NB4 (cell line): Measurements from ENCODE around the gene CDKN2A.

ENCODE experiments used
- DNase-seq: peaks from one replicate; pipeline ENCODE4 v3.0.0; 2010; ENCODE audit warnings: low read depth
- H3K4me3 ChIP-seq: one replicate; pipeline ENCODE4 v1.5.1; 2011; ENCODE audit warnings: mild to moderate bottlenecking, low read depth, low read length, moderate library complexity
- CTCF ChIP-seq: IDR thresholded peaks from one replicate; pipeline ENCODE4 v1.5.1; 2012; ENCODE audit warnings: low read depth, low read length
- MAX ChIP-seq: IDR thresholded peaks from 2 replicates; pipeline ENCODE4 v1.6.1; 2011; ENCODE audit warnings: low read depth, low read length
- MYC ChIP-seq: IDR thresholded peaks from 2 replicates; pipeline ENCODE4 v1.6.1; 2011; ENCODE audit warnings: low read depth, low read length
- POLR2A ChIP-seq: IDR thresholded peaks from 2 replicates; pipeline ENCODE4 v1.6.1; 2011; ENCODE audit warnings: mild to moderate bottlenecking; ENCODE audit not compliant: insufficient read length; ENCODE audit errors: extremely low read depth

The CDKN2A gene

DNA sequence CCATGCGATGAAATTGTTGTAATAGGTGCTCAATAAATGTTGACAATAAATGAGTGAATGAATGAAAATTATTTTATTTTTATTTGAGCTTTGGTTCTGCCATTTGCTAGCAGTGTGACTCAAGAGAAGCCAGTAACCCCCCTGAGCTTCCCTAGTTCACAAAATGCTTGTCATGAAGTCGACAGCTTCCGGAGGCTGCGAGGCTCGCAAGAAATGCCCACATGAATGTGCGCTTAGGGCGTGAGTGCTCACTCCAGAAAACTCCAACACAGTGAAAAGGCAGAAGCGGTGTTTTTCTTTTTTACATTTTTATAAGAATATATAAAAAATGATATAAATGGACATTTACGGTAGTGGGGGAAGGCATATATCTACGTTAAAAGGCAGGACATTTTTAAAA lies 26.5 kb downstream of the CDKN2A start:
- no peak overlapping the region for H3K4me3 ChIP-seq
- DNase-seq = no peak

GRCh38 chr9:21967169-21967568 lies 27.0 kb downstream of the CDKN2A start:
- no peak for DNase-seq
- H3K4me3 ChIP-seq = no peak overlapping the region
- TF ChIP-seq CTCF (no peak), MAX (no peak), MYC (no peak), POLR2A (no peak)

More for the DNA sequence above, 26.5 kb downstream of the CDKN2A start:
- no peak for TF ChIP-seq MYC
- TF ChIP-seq CTCF = no peak
- TF ChIP-seq POLR2A = no peak
- no peak for TF ChIP-seq MAX

- DNase-seq = no peak
- TF ChIP-seq CTCF (no peak), MYC (no peak), MAX (no peak), POLR2A (no peak)
- H3K4me3 ChIP-seq = no peak overlapping the region
Observed at GRCh38 chr9:21966140-21966851, 27.9 kb downstream of the CDKN2A start.

DNA sequence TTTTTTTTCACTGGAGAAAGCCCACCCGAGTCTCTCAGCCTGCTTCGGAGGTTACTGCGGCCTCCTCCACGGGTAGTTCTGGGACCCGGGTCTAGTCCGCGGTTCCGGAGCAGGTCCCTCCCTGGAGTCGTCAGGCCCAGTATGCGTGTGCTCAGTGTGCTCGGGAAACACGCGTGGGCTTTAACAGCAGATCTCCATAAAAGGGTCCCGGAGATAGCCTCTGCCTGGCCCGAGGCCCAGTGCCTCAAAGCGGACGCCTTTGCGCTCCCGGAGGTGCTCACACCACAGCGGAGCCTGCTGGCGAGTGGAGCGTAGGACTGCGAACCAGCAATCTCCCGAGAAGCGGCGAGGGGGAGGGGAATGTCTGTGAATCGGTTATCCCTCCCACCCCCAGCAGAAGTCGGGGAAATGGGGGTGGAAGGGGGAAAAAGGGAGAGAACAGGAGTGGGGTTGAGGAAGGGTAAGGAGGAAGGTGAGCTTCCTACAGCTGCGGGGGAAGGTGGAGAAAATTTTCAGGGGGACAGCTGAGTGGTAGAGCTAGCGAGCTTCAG lies 28.7 kb downstream of the CDKN2A start:
- no peak for DNase-seq
- TF ChIP-seq MYC (no peak), POLR2A (no peak), CTCF (no peak), MAX (no peak)
- H3K4me3 ChIP-seq = no peak overlapping the region

- TF ChIP-seq MYC = no peak
- TF ChIP-seq MAX = no peak
- TF ChIP-seq POLR2A = no peak
- no peak for TF ChIP-seq CTCF
- no peak overlapping the region for H3K4me3 ChIP-seq
- DNase-seq = no peak
Observed at GRCh38 chr9:21964925-21965385, 29.2 kb downstream of the CDKN2A start.
